Nephron progenitor cell (in vitro differentiated cells): ENCODE results near the gene PIN4.

Experiments
- DNase-seq: peaks from one replicate; pipeline ENCODE4 v3.0.0; 2021
- H3K27ac Mint-ChIP-seq: 2 replicates; pipeline ENCODE4 v1.8.0; 2021; ENCODE audit warnings: mild to moderate bottlenecking, moderate library complexity, mixed read lengths
- H3K27me3 Mint-ChIP-seq: 2 replicates; pipeline ENCODE4 v1.8.0; 2021; ENCODE audit warnings: mild to moderate bottlenecking, low read depth, mixed read lengths; ENCODE audit not compliant: poor library complexity
- H3K36me3 Mint-ChIP-seq: 2 replicates; pipeline ENCODE4 v1.8.0; 2021; ENCODE audit warnings: low read depth, mixed read lengths
- H3K4me1 Mint-ChIP-seq: 2 replicates; pipeline ENCODE4 v1.8.0; 2021; ENCODE audit warnings: mixed read lengths
- H3K4me3 Mint-ChIP-seq: 2 replicates; pipeline ENCODE4 v1.8.0; 2021; ENCODE audit warnings: mild to moderate bottlenecking, moderate library complexity, mixed read lengths
- H3K9me3 Mint-ChIP-seq: 2 replicates; pipeline ENCODE4 v1.8.0; 2021; ENCODE audit warnings: mild to moderate bottlenecking, moderate library complexity, mixed read lengths
- CTCF ChIP-seq: fragments of 200-600 bp; sonication (generic); IDR thresholded peaks from 2 replicates; pipeline ENCODE4 v1.5.0; 2021; ENCODE audit warnings: antibody characterized with exemption

The PIN4 gene

GRCh38 chrX:72181178-72182125 is at the start of gene PIN4:
Gene PIN4 (plus strand): TSS chrX:72181757. CDS start chrX:72181786, 29 bp downstream.
- Mint-ChIP-seq H3K4me1 (no peaks in the 10 kb centered on the region), H3K27ac (no peak within 1 kb of the TSS), H3K4me3 (no peak within 1 kb of the TSS), H3K36me3 (peaks cover 14% of the 10 kb centered on the region), H3K27me3 (peaks cover 3% of the 10 kb centered on the region), H3K9me3 (peaks cover 39% of the 10 kb centered on the region)
- TF ChIP-seq CTCF = no peak
- peak; percentile 85 for DNase-seq

GRCh38 chrX:72132456-72132855 is 49.1 kb upstream of the PIN4 start:
- H3K9me3 Mint-ChIP-seq = peaks cover 66% of the 10 kb centered on the region
- H3K4me1 Mint-ChIP-seq = peaks cover 29% of the 10 kb centered on the region
- no peak for TF ChIP-seq CTCF
- DNase-seq = no peak
- peaks cover 19% of the 10 kb centered on the region for H3K27me3 Mint-ChIP-seq
- H3K36me3 Mint-ChIP-seq = peaks cover 26% of the 10 kb centered on the region
- peak overlapping the region; percentile 84 for H3K4me3 Mint-ChIP-seq
- no peak overlapping the region for H3K27ac Mint-ChIP-seq

GRCh38 chrX:72133851-72134546 is 47.6 kb upstream of the PIN4 start:
- DNase-seq = no peak
- Mint-ChIP-seq H3K9me3 (peaks cover 62% of the 10 kb centered on the region), H3K4me1 (peaks cover 22% of the 10 kb centered on the region), H3K36me3 (peaks cover 22% of the 10 kb centered on the region), H3K27ac (no peak overlapping the region), H3K27me3 (peaks cover 19% of the 10 kb centered on the region), H3K4me3 (no peak overlapping the region)
- TF ChIP-seq CTCF = no peak

GRCh38 chrX:72137846-72138495 is 43.6 kb upstream of the PIN4 start:
- H3K27ac Mint-ChIP-seq = no peak overlapping the region
- H3K4me3 Mint-ChIP-seq = no peak overlapping the region
- no peak for TF ChIP-seq CTCF
- peaks cover 8% of the 10 kb centered on the region for H3K27me3 Mint-ChIP-seq
- H3K36me3 Mint-ChIP-seq = peaks cover 41% of the 10 kb centered on the region
- no peak for DNase-seq
- peaks cover 74% of the 10 kb centered on the region for H3K9me3 Mint-ChIP-seq
- peaks cover 13% of the 10 kb centered on the region for H3K4me1 Mint-ChIP-seq

- Mint-ChIP-seq H3K27ac (no peak overlapping the region), H3K27me3 (peaks cover 2% of the 10 kb centered on the region), H3K4me1 (peaks cover 9% of the 10 kb centered on the region), H3K9me3 (peaks cover 76% of the 10 kb centered on the region), H3K36me3 (peaks cover 47% of the 10 kb centered on the region), H3K4me3 (no peak overlapping the region)
- no peak for DNase-seq
- no peak for TF ChIP-seq CTCF
These were observed 42.0 kb upstream of the PIN4 start for GRCh38 chrX:72139538-72139937.
